Measurements from ENCODE around the gene ERI3.

The ERI3 gene

GRCh38 chr1:44380666-44381177 lies 25.7 kb upstream of the ERI3 start:
- H3K36me3 ChIP-seq (ENCODE audit: control insufficient read depth, insufficient read depth, low read length): no peaks in the 10 kb centered on the region

GRCh38 chr1:44377925-44378784 lies 23.1 kb upstream of the ERI3 start:
- TF ChIP-seq CTCF (IDR thresholded peaks at IDR 0.05; ENCODE audit: insufficient read depth, low read length, poor library complexity, severe bottlenecking): peak; percentile 76
- peak; percentile 8 for DNase-seq (ENCODE audit: extremely low read depth, insufficient read length)
- H3K4me3 ChIP-seq (replicated peaks; ENCODE audit: low read depth, low read length): no peak overlapping the region
- H3K27me3 ChIP-seq (replicated peaks; ENCODE audit: control insufficient read depth, insufficient read depth, low read length): no peaks in the 10 kb centered on the region
- no peaks in the 10 kb centered on the region for H3K36me3 ChIP-seq (ENCODE audit: control insufficient read depth, insufficient read depth, low read length)

More at GRCh38 chr1:44380666-44381177, 25.7 kb upstream of the ERI3 start:
- TF ChIP-seq CTCF (IDR thresholded peaks at IDR 0.05; ENCODE audit: insufficient read depth, low read length, poor library complexity, severe bottlenecking): no peak
- H3K27me3 ChIP-seq (replicated peaks; ENCODE audit: control insufficient read depth, insufficient read depth, low read length): no peaks in the 10 kb centered on the region; the same call in 1 of the 2 replicates
- no peak overlapping the region for H3K4me3 ChIP-seq (replicated peaks; ENCODE audit: low read depth, low read length)
- no peak for DNase-seq (ENCODE audit: extremely low read depth, insufficient read length)

- TF ChIP-seq CTCF (IDR thresholded peaks at IDR 0.05; ENCODE audit: insufficient read depth, low read length, poor library complexity, severe bottlenecking): no peak
- Histone ChIP-seq H3K36me3 (ENCODE audit: control insufficient read depth, insufficient read depth, low read length) (no peaks in the 10 kb centered on the region), H3K4me3 (replicated peaks; ENCODE audit: low read depth, low read length) (no peak overlapping the region), H3K27me3 (replicated peaks; ENCODE audit: control insufficient read depth, insufficient read depth, low read length) (no peaks in the 10 kb centered on the region)
- DNase-seq (ENCODE audit: extremely low read depth, insufficient read length): no peak
These were observed 20.5 kb upstream of the ERI3 start for GRCh38 chr1:44375547-44375946.

GRCh38 chr1:44371206-44371605 lies 16.1 kb upstream of the ERI3 start:
- Histone ChIP-seq H3K36me3 (ENCODE audit: control insufficient read depth, insufficient read depth, low read length) (no peaks in the 10 kb centered on the region), H3K27me3 (replicated peaks; ENCODE audit: control insufficient read depth, insufficient read depth, low read length) (no peaks in the 10 kb centered on the region; the same call in none of the 2 replicates), H3K4me3 (replicated peaks; ENCODE audit: low read depth, low read length) (no peak overlapping the region)
- no peak for TF ChIP-seq CTCF (IDR thresholded peaks at IDR 0.05; ENCODE audit: insufficient read depth, low read length, poor library complexity, severe bottlenecking)
- DNase-seq (ENCODE audit: extremely low read depth, insufficient read length): no peak

- TF ChIP-seq CTCF (IDR thresholded peaks at IDR 0.05; ENCODE audit: insufficient read depth, low read length, poor library complexity, severe bottlenecking): no peak
- no peak for DNase-seq (ENCODE audit: extremely low read depth, insufficient read length)
- Histone ChIP-seq H3K4me3 (replicated peaks; ENCODE audit: low read depth, low read length) (no peak overlapping the region), H3K27me3 (replicated peaks; ENCODE audit: control insufficient read depth, insufficient read depth, low read length) (no peaks in the 10 kb centered on the region; the same call in none of the 2 replicates), H3K36me3 (ENCODE audit: control insufficient read depth, insufficient read depth, low read length) (no peaks in the 10 kb centered on the region)
These were observed 13.6 kb upstream of the ERI3 start for GRCh38 chr1:44368471-44369151.

Measured in GM06990 (cell line).